Transverse colon (tissue), 4 donors: ENCODE measurements around the gene PCDHGB5.

Source experiments
- EP300 ChIP-seq: sonication (generic); formaldehyde crosslinking; IDR thresholded peaks from one replicate; pipeline ENCODE4 v1.6.1; 2017; ENCODE audit warnings: antibody characterized with exemption, low read depth
- POLR2A ChIP-seq: fragments of 450-650 bp; IDR thresholded peaks from one replicate; pipeline ENCODE4 v1.6.1; 2016; ENCODE audit warnings: antibody characterized with exemption, mild to moderate bottlenecking, moderate library complexity
- POLR2AphosphoS5 ChIP-seq, 3 donors: sonication (generic); formaldehyde crosslinking; IDR thresholded peaks; one replicate each; pipeline ENCODE4 v1.6.1; 2016; ENCODE audit warnings: antibody characterized with exemption in 3 of 3
- TF ChIP-seq, protein P1 (sequence below), 5 experiments: fragments of 200-600 bp in 3 of 5; fragments of 450-650 bp in 2 of 5; sonication (generic) in 3 of 5; IDR thresholded peaks; 1 replicate in 2 of 5; 2 replicates in 3 of 5; pipeline ENCODE4 v1.5.1; 2016 to 2017; ENCODE audit warnings: antibody characterized with exemption in 5 of 5, inconsistent platforms in 3 of 5, mild to moderate bottlenecking in 2 of 5, moderate library complexity in 1 of 5

DNA sequence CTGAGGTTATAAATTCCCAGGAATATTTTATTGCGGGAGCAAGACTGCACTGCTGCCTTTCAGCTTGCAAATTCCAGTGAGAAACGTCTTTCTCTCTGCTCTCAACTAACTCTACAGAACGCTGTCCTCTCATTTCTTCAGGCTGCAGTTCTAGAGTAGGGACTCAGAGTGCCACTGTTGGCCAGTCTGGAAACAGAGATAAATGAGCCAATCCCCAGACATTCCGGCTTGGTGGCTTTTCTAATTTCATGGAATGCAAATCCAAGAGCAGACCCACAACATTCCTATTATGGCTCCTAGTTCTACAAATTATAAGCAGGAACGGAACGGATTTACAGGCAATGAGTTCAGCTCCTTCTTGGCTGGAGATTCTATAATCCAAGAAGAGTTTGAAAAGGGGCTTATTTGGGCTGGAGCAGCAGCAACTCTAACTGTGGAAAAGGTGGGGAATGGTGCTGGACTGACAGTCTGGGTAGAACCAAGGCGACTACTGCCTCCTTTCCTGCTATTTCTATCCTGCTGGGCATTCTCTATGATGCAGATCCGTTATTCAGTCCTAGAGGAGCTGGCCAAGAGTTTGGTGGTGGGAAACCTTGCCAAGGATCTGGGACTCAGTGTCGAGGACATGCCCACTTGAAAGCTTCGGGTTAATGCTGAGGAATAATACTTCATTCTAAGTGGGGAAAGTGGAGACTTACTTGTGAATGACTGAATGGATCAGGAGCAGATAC is 41.8 kb downstream of the PCDHGB5 start:
- TF ChIP-seq, protein P1, sequence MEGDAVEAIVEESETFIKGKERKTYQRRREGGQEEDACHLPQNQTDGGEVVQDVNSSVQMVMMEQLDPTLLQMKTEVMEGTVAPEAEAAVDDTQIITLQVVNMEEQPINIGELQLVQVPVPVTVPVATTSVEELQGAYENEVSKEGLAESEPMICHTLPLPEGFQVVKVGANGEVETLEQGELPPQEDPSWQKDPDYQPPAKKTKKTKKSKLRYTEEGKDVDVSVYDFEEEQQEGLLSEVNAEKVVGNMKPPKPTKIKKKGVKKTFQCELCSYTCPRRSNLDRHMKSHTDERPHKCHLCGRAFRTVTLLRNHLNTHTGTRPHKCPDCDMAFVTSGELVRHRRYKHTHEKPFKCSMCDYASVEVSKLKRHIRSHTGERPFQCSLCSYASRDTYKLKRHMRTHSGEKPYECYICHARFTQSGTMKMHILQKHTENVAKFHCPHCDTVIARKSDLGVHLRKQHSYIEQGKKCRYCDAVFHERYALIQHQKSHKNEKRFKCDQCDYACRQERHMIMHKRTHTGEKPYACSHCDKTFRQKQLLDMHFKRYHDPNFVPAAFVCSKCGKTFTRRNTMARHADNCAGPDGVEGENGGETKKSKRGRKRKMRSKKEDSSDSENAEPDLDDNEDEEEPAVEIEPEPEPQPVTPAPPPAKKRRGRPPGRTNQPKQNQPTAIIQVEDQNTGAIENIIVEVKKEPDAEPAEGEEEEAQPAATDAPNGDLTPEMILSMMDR (IDR thresholded peaks at IDR 0.05) = no peak
- TF ChIP-seq POLR2A (no peak), POLR2AphosphoS5 (IDR thresholded peaks at IDR 0.05) (no peak), EP300 (no peak)
